Activated T-cell treated with anti-CD3 and anti-CD28 coated beads for 24 hours (primary cell): ENCODE measurements around the gene TLX3.

ENCODE experiments used
- DNase-seq: peaks from one replicate; pipeline ENCODE4 v3.0.0-alpha.2; 2020; ENCODE audit warnings: low read depth

Gene TLX3

GRCh38 chr5:171306166-171306565 is 2.9 kb upstream of the TLX3 start:
- no peak for DNase-seq

- no peak for DNase-seq
These were observed 2.1 kb upstream of the TLX3 start for GRCh38 chr5:171306781-171307591.

- no peak for DNase-seq
These were observed 1.1 kb upstream of the TLX3 start for GRCh38 chr5:171307789-171308452.

GRCh38 chr5:171309276-171310211 is 496 bp downstream of the TLX3 start:
- DNase-seq: no peak

- no peak for DNase-seq
These were observed 1.3 kb downstream of the TLX3 start for GRCh38 chr5:171310212-171310818.

GRCh38 chr5:171310819-171311321 is 1.8 kb downstream of the TLX3 start:
- no peak for DNase-seq

- DNase-seq: no peak
These were observed 2.5 kb downstream of the TLX3 start for GRCh38 chr5:171311322-171312077.

GRCh38 chr5:171312129-171312974 is 3.3 kb downstream of the TLX3 start:
- DNase-seq: no peak

- no peak for DNase-seq
These were observed 4.6 kb downstream of the TLX3 start for GRCh38 chr5:171313481-171314206.

- no peak for DNase-seq
These were observed 5.8 kb downstream of the TLX3 start for GRCh38 chr5:171314728-171315385.

- DNase-seq: no peak
These were observed 6.4 kb downstream of the TLX3 start for GRCh38 chr5:171315386-171315891.

GRCh38 chr5:171315925-171316257 is 6.8 kb downstream of the TLX3 start:
- no peak for DNase-seq

- no peak for DNase-seq
These were observed 7.4 kb downstream of the TLX3 start for GRCh38 chr5:171316258-171317121.

- no peak for DNase-seq
These were observed 8.2 kb downstream of the TLX3 start for GRCh38 chr5:171317230-171317629.

GRCh38 chr5:171318026-171318425 is 9.0 kb downstream of the TLX3 start:
- DNase-seq: no peak

GRCh38 chr5:171321447-171321846 is 12.4 kb downstream of the TLX3 start:
- no peak for DNase-seq

GRCh38 chr5:171322527-171322926 is 13.5 kb downstream of the TLX3 start:
- no peak for DNase-seq

GRCh38 chr5:171323007-171323406 is 14.0 kb downstream of the TLX3 start:
- DNase-seq: no peak
